ENCODE data around the gene ANKRD13C. TPM values are rescaled to one million over a fixed set of nuclear protein-coding genes. Genes with fewer than 3 reads are reported as not detected.

The ANKRD13C gene
- total and polyA plus RNA-seq, 2 of the 4 experiments (the other 2 are of a cell fraction) = 8.3 to 10.9 TPM

- dilution Hi-C loops (cut with HindIII; ENCODE audit: low sequenced_read_pairs, unreplicated experiment) (no loop called here), intact Hi-C loops (cut with micrococcal nuclease) (loop anchor here (5.0 kb wide), 1 partner anchor 34 kb away; the partner anchor contains the start of gene ANKRD13C), in situ Hi-C loops (cut with MboI; ENCODE audit: low sequenced_read_pairs) (no loop called here)
- ChIA-PET POLR2A (ENCODE audit: unreplicated experiment) (no interaction called here), CTCF (no interaction called here)
- H3K9me1 ChIP-seq (ENCODE audit: insufficient read depth, low read length) = no peaks in the 10 kb centered on the region; the same call in 1 of the 2 replicates
- TF ChIP-seq USF2 (IDR thresholded peaks at IDR 0.05; ENCODE audit: low read depth, low read length) = no peak
- no peak for TF ChIP-seq CEBPB (IDR thresholded peaks at IDR 0.05; ENCODE audit: low read depth, low read length)
- no peak for TF ChIP-seq RAD21 (IDR thresholded peaks at IDR 0.05; ENCODE audit: low read length)
- no peak for TF ChIP-seq FOS (IDR thresholded peaks at IDR 0.05; ENCODE audit: low read depth, low read length)
- TF ChIP-seq SMC3 (IDR thresholded peaks at IDR 0.05; ENCODE audit: low read depth, low read length) = no peak
- TF ChIP-seq MAFK (IDR thresholded peaks at IDR 0.05; ENCODE audit: low read depth, low read length) = no peak
- TF ChIP-seq MXI1 (IDR thresholded peaks at IDR 0.05; ENCODE audit: borderline replicate concordance, low read depth, low read length) = no peak
- TF ChIP-seq RFX5 (IDR thresholded peaks at IDR 0.05; ENCODE audit: low read depth, low read length) = no peak
- no peak for TF ChIP-seq CHD1 (IDR thresholded peaks at IDR 0.05; ENCODE audit: low read depth, low read length)
- TF ChIP-seq ELK1 (IDR thresholded peaks at IDR 0.05; ENCODE audit: borderline replicate concordance, low read depth, low read length) = no peak
- no peak for TF ChIP-seq CTCF (conservative IDR thresholded peaks at IDR 0.05; ENCODE audit: low read depth, low read length)
- TF ChIP-seq MAZ (IDR thresholded peaks at IDR 0.05; ENCODE audit: borderline replicate concordance, low read depth, low read length) = no peak
- TF ChIP-seq RCOR1 (IDR thresholded peaks at IDR 0.05; ENCODE audit: insufficient replicate concordance, low read length) = no peak
- no peak overlapping the region for H2BK20ac ChIP-seq (ENCODE audit: low read depth, low read length)
- H2BK120ac ChIP-seq (ENCODE audit: low read depth, low read length) = no peak overlapping the region
- 0 out of 2 replicates have a peak overlapping the region, but pooled peaks have one; percentile 10 for H3K14ac ChIP-seq (replicated peaks; ENCODE audit: low read depth, low read length)
- H4K5ac ChIP-seq (ENCODE audit: low read depth, low read length) = no peak overlapping the region
- H3K79me1 ChIP-seq (ENCODE audit: low read depth in 1 of 2, low read length in 2 of 2) = peaks cover 18 to 37% of the 10 kb centered on the region in 2 experiments
- no peak overlapping the region for H4K91ac ChIP-seq (ENCODE audit: insufficient read depth, low read depth, low read length)
- H3K27me3 ChIP-seq (ENCODE audit: control insufficient read depth, insufficient read depth, low read length) = no peaks in the 10 kb centered on the region
- WGBS, 2 experiments (ENCODE audit: extremely low coverage in 2 of 2, insufficient read length in 1 of 2) = 43% methylated on average over 1 of the region's 1 CpG; no CpG with 5 or more reads in 1 of the 2 experiments
- no peak overlapping the region for H3K18ac ChIP-seq (ENCODE audit: low read depth, low read length)
- H2AK5ac ChIP-seq (ENCODE audit: low read depth, low read length) = no peak overlapping the region
- no peaks in the 10 kb centered on the region; the same call in 1 of the 2 replicates for H3K36me3 ChIP-seq (ENCODE audit: control insufficient read depth, insufficient read depth, low read length)
- no peaks in the 10 kb centered on the region for H3K9me3 ChIP-seq (ENCODE audit: control insufficient read depth, insufficient read depth, low read length)
- no peak overlapping the region for H2AFZ ChIP-seq (replicated peaks; ENCODE audit: low read length, poor library complexity)
- no peak overlapping the region for H3K23ac ChIP-seq (ENCODE audit: low read depth, low read length)
- no peak overlapping the region for H3K27ac ChIP-seq (ENCODE audit: insufficient read depth, low read length)
- H3K4me1 ChIP-seq (ENCODE audit: control insufficient read depth, insufficient read depth, low read length) = peaks cover 4% of the 10 kb centered on the region; the same call in 1 of the 2 replicates
- no TSS peak for BruUV-seq (replicated peaks)
- H4K8ac ChIP-seq (ENCODE audit: low read depth in 2 of 2, low read length in 2 of 2) = 0 out of 4 replicates have a peak overlapping the region, but pooled peaks of 1 of the 2 experiments have one; percentile 8
- no peak overlapping the region for H2AK9ac ChIP-seq (replicated peaks; ENCODE audit: low read depth, low read length, poor library complexity)
- no peak overlapping the region for H3K4me3 ChIP-seq (ENCODE audit: insufficient read depth, low read depth, low read length)
- H3K4me2 ChIP-seq (ENCODE audit: low read depth, low read length) = no peak overlapping the region
- peak overlapping the region; percentile 30 for H2BK5ac ChIP-seq (ENCODE audit: low read depth, low read length, poor library complexity, severe bottlenecking)
- peaks cover 6% of the 10 kb centered on the region; the same call in 1 of the 2 replicates for H4K20me1 ChIP-seq (ENCODE audit: insufficient read depth, low read length)
- H2BK15ac ChIP-seq (ENCODE audit: low read depth, low read length) = no peak overlapping the region
- ATAC-seq (ENCODE audit: low read depth) (no peak), DNase-seq (no peak)
- no peak overlapping the region for H3K9ac ChIP-seq (ENCODE audit: low read depth, low read length)
- H3K56ac ChIP-seq (ENCODE audit: extremely low read depth, insufficient read depth, low read length) = no peak overlapping the region
- H3K4ac ChIP-seq (ENCODE audit: low read depth, low read length) = no peak overlapping the region
Observed at GRCh38 chr1:70318191-70318590, 36.3 kb downstream of the ANKRD13C start.
